Cerebellar cortex (tissue), 1 donor: ENCODE data around the gene CKMT2.
A peak's percentile ranks its signal among the peaks of the same experiment; 100 is the strongest.
"Not testable (repeated sequence)": the region's sequence is repeated elsewhere in the genome, so short reads cannot be mapped to it uniquely, and the experiment has no call there.

Experiments
- DNase-seq: peaks from one replicate; pipeline ENCODE4 v3.0.0-alpha.2; 2015; ENCODE audit warnings: low spot score

CKMT2 gene

GRCh38 chr5:81251922-81252321, 18.8 kb downstream of the CKMT2 start:
- DNase-seq, result no peak

GRCh38 chr5:81252904-81253303, 19.8 kb downstream of the CKMT2 start:
- DNase-seq, result no peak

GRCh38 chr5:81253875-81254274, 20.8 kb downstream of the CKMT2 start:
- DNase-seq, result no peak

- no peak for DNase-seq
These were observed 21.9 kb downstream of the CKMT2 start for GRCh38 chr5:81254886-81255559.

- DNase-seq, result no peak
These were observed 23.6 kb downstream of the CKMT2 start for GRCh38 chr5:81256766-81257165.

- DNase-seq, result not testable (repeated sequence)
These were observed 29.7 kb downstream of the CKMT2 start for GRCh38 chr5:81262796-81263195.

GRCh38 chr5:81265101-81265500, 32.0 kb downstream of the CKMT2 start:
- no peak for DNase-seq

- DNase-seq, result no peak
These were observed 35.5 kb downstream of the CKMT2 start for GRCh38 chr5:81268521-81269196.

GRCh38 chr5:81269751-81270393, 36.8 kb downstream of the CKMT2 start:
- DNase-seq, result no peak

- DNase-seq, result not testable (repeated sequence)
These were observed 37.4 kb downstream of the CKMT2 start for GRCh38 chr5:81270394-81271027.

GRCh38 chr5:81283976-81284375, 50.9 kb downstream of the CKMT2 start:
- DNase-seq, result no peak

GRCh38 chr5:81286059-81286617, 53.0 kb downstream of the CKMT2 start:
- DNase-seq, result no peak

GRCh38 chr5:81288021-81288433, 54.9 kb downstream of the CKMT2 start:
- DNase-seq, result no peak

GRCh38 chr5:81290146-81290545, 57.0 kb downstream of the CKMT2 start:
- no peak for DNase-seq

GRCh38 chr5:81292130-81292529, 59.0 kb downstream of the CKMT2 start:
- no peak for DNase-seq

- not testable (repeated sequence) for DNase-seq
These were observed 60.9 kb downstream of the CKMT2 start for GRCh38 chr5:81294021-81294420.

- no peak for DNase-seq
These were observed 64.4 kb downstream of the CKMT2 start for GRCh38 chr5:81297531-81297930.

GRCh38 chr5:81300921-81301270, 67.8 kb downstream of the CKMT2 start:
- DNase-seq, result no peak

- peak; percentile 96 for DNase-seq
These were observed 68.3 kb downstream of the CKMT2 start, which contains the start of gene ZCCHC9 for GRCh38 chr5:81301271-81302015. Gene ZCCHC9 (plus strand): TSS chr5:81301587. CDS start chr5:81304758, 3,171 bp downstream.

- no peak for DNase-seq
These were observed 69.5 kb downstream of the CKMT2 start for GRCh38 chr5:81302596-81302995.

- no peak for DNase-seq
These were observed 70.4 kb downstream of the CKMT2 start for GRCh38 chr5:81303563-81303962.

- DNase-seq, result no peak
These were observed 72.7 kb downstream of the CKMT2 start for GRCh38 chr5:81305785-81306184.
